Osteocyte (in vitro differentiated cells): ENCODE results near the gene PPP3R1. TPM values are rescaled to one million over a fixed set of nuclear protein-coding genes. Genes with fewer than 3 reads are reported as not detected.

Experiments
- DNase-seq: peaks from one replicate; pipeline ENCODE4 v3.0.0; 2021; ENCODE audit warnings: mixed read lengths; ENCODE audit not compliant: unreplicated experiment; ENCODE audit errors: extremely low spot score
- H3K27ac Mint-ChIP-seq: one replicate; pipeline ENCODE4 v1.8.0; 2021; ENCODE audit warnings: mild to moderate bottlenecking, mixed read lengths; ENCODE audit not compliant: unreplicated experiment
- H3K27me3 Mint-ChIP-seq: one replicate; pipeline ENCODE4 v1.8.0; 2021; ENCODE audit warnings: mixed read lengths; ENCODE audit not compliant: unreplicated experiment
- H3K36me3 Mint-ChIP-seq: one replicate; pipeline ENCODE4 v1.8.0; 2021; ENCODE audit warnings: mixed read lengths; ENCODE audit not compliant: unreplicated experiment
- H3K4me1 Mint-ChIP-seq: one replicate; pipeline ENCODE4 v1.8.0; 2021; ENCODE audit warnings: mixed read lengths; ENCODE audit not compliant: unreplicated experiment
- H3K4me3 Mint-ChIP-seq: one replicate; pipeline ENCODE4 v1.8.0; 2021; ENCODE audit warnings: mild to moderate bottlenecking, moderate library complexity, mixed read lengths; ENCODE audit not compliant: unreplicated experiment
- H3K9me3 Mint-ChIP-seq: one replicate; pipeline ENCODE4 v1.8.0; 2021; ENCODE audit warnings: mixed read lengths; ENCODE audit not compliant: unreplicated experiment
- total RNA-seq: library from RNA; stranded (reverse); gene quantifications from 2 replicates; pipeline ENCODE4 v1.2.1, GENCODE V29; 2021
- TF ChIP-seq, protein P1 (sequence below): fragments of 200-600 bp; sonication (generic); IDR thresholded peaks from 2 replicates; pipeline ENCODE4 v1.5.0; 2021; ENCODE audit warnings: antibody characterized with exemption, mild to moderate bottlenecking, moderate library complexity

The PPP3R1 gene
- total RNA-seq, 1 donor from 2014 or later, result 68.4 TPM

DNA sequence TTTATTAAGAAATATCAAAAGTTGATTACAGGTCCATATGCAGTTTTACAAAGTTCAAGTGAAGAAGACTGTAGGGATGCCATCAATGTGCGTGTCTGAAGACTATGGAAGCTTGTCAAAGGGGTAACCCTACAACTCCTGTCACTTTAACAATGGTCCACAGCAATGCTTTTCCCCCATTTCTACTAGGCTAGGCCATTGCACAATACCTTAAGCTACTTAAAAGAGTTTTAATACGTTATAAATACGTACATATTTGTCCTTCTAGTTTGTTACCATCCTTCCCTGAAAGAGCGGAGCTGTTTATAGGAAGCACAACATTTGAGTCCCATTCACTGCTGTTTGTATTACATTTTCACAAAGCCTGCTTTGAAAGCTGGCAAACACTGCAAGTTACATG lies 40.7 kb upstream of the PPP3R1 start:
- TF ChIP-seq, protein P1, sequence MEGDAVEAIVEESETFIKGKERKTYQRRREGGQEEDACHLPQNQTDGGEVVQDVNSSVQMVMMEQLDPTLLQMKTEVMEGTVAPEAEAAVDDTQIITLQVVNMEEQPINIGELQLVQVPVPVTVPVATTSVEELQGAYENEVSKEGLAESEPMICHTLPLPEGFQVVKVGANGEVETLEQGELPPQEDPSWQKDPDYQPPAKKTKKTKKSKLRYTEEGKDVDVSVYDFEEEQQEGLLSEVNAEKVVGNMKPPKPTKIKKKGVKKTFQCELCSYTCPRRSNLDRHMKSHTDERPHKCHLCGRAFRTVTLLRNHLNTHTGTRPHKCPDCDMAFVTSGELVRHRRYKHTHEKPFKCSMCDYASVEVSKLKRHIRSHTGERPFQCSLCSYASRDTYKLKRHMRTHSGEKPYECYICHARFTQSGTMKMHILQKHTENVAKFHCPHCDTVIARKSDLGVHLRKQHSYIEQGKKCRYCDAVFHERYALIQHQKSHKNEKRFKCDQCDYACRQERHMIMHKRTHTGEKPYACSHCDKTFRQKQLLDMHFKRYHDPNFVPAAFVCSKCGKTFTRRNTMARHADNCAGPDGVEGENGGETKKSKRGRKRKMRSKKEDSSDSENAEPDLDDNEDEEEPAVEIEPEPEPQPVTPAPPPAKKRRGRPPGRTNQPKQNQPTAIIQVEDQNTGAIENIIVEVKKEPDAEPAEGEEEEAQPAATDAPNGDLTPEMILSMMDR, result no peak
- no peaks in the 10 kb centered on the region for H3K9me3 Mint-ChIP-seq
- H3K4me3 Mint-ChIP-seq, result no peak overlapping the region
- H3K36me3 Mint-ChIP-seq, result peaks cover 4% of the 10 kb centered on the region
- no peaks in the 10 kb centered on the region for H3K27me3 Mint-ChIP-seq
- H3K27ac Mint-ChIP-seq, result no peak overlapping the region
- no peak for DNase-seq
- no peaks in the 10 kb centered on the region for H3K4me1 Mint-ChIP-seq

DNA sequence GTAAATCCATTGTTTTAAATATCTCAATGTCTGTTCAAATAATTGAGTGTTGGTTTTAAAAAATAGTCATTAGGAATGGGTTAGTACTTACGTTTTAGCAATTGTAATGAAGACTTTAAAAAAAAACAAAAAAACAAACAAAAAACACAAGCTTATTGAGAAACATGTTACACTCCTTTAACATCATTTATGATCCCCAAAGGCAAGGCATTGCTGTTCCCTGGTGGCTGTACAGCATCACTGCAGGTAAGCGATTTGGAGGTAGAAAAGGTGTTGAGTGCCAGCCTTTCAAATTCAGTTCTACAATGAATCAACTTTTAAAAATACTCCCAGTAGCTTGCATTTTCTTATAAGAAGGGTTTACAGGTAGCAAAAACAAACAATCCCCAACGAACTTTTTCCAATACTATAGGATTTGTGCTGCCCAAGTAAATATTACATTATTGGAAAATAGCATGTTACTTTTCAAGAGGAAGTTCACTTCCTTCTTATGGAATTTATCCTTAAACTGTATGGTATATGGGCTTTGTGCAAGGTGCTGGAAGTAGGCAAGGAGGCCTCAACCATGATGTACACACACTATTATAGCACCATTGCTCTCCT lies 39.9 kb upstream of the PPP3R1 start:
- no peaks in the 10 kb centered on the region for H3K27me3 Mint-ChIP-seq
- no peaks in the 10 kb centered on the region for H3K9me3 Mint-ChIP-seq
- peaks cover 4% of the 10 kb centered on the region for H3K36me3 Mint-ChIP-seq
- TF ChIP-seq, protein P1, result peak; percentile 56
- H3K27ac Mint-ChIP-seq, result no peak overlapping the region
- H3K4me1 Mint-ChIP-seq, result no peaks in the 10 kb centered on the region
- DNase-seq, result no peak
- no peak overlapping the region for H3K4me3 Mint-ChIP-seq

DNA sequence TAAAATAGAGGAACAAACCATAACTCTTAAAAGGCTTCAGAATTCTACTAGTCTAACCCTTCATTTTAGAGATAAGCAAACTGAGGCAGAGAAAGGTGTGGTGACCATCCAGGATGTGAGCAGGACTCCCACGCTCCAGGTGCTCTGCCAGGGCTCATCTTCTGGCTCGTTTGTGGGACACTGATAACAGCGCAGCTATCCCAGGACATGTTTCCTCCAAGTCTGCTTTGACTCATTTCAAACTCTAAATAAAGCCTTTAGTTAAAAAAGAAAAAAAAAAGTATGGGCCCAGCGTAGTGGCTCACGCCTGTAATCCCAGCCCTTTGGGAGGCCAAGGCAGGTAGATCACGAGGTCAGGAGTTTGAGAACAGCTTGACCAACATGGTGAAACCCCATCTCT lies 39.0 kb upstream of the PPP3R1 start:
- TF ChIP-seq, protein P1, result no peak
- no peaks in the 10 kb centered on the region for H3K27me3 Mint-ChIP-seq
- DNase-seq, result no peak
- H3K36me3 Mint-ChIP-seq, result peaks cover 4% of the 10 kb centered on the region
- H3K27ac Mint-ChIP-seq, result no peak overlapping the region
- H3K4me1 Mint-ChIP-seq, result no peaks in the 10 kb centered on the region
- no peak overlapping the region for H3K4me3 Mint-ChIP-seq
- no peaks in the 10 kb centered on the region for H3K9me3 Mint-ChIP-seq

DNA sequence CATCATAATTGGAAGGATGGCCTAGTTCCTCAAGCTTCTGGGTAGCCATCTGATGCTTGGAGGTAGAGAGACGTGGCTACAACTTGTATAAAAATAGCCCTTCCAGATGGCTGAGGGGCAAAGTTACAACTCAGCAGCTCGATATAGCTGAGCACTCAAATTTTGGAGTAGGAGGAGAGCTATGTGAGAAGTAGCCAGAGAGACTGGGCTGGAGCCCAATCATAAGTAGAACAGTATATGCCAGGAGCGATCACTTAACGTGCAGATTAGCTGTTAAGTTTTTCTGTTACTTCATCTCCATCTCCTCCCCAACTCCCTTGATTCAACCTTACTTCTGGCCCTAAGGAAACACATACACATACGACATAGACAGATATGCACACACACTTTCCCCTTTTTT lies 38.6 kb upstream of the PPP3R1 start:
- no peak overlapping the region for H3K27ac Mint-ChIP-seq
- H3K4me3 Mint-ChIP-seq, result no peak overlapping the region
- H3K36me3 Mint-ChIP-seq, result peaks cover 4% of the 10 kb centered on the region
- H3K9me3 Mint-ChIP-seq, result no peaks in the 10 kb centered on the region
- DNase-seq, result no peak
- no peaks in the 10 kb centered on the region for H3K27me3 Mint-ChIP-seq
- H3K4me1 Mint-ChIP-seq, result no peaks in the 10 kb centered on the region
- TF ChIP-seq, protein P1, result no peak

DNA sequence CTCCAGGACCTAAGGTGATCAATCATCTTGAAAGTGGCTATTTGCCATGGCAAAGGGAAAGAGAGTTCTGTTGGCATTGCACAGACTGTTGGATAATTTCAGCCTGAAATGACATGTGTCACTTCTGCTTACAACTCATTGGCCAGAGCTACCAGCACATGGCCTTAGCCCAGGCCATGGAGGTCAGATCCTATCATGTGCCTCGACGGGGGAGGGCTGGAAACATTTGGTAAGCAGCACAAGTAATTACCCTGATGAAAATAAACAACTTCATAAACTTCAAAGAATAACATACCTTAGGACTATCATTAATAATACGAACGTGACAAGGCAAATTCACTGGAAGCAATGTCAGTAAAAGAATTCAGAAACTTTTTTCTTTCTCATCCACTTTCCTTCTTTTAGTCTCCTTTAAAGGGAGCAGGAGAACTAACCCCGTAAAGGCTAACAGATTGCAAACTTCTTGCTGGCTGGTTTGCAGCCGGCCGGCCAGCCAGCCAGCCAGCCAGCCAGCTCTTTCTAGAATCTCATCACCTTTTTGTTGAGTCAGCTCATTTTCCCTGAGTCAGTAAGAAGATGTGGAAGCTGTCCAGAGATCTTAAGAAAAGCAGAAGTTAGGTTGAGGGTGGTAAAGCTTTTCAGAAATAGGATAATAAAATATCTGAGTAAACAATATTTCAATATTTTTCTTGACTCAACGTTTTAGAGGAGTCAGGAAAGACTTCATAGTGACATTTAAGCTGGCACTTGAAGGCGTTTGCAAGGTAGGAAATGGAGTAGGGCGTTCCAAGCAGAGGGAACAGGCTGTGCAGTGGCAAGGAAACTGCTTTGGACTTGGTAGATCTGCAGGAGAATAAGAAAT lies 35.5 kb upstream of the PPP3R1 start:
- H3K36me3 Mint-ChIP-seq, result no peaks in the 10 kb centered on the region
- H3K4me3 Mint-ChIP-seq, result no peak overlapping the region
- no peaks in the 10 kb centered on the region for H3K9me3 Mint-ChIP-seq
- H3K27ac Mint-ChIP-seq, result no peak overlapping the region
- no peak for DNase-seq
- H3K4me1 Mint-ChIP-seq, result no peaks in the 10 kb centered on the region
- no peaks in the 10 kb centered on the region for H3K27me3 Mint-ChIP-seq
- TF ChIP-seq, protein P1, result no peak
